ENCODE results near the gene SMTN. TPM values are rescaled to one million over a fixed set of nuclear protein-coding genes. Genes with fewer than 3 reads are reported as not detected.

SMTN gene
- total RNA-seq, 1 donor from 2014 or later = 138 TPM

- no peak overlapping the region for H3K4me3 ChIP-seq (ENCODE audit: low read depth, low read length)
- DNase-seq (ENCODE audit: low read depth) = no peak
- TF ChIP-seq CTCF (conservative IDR thresholded peaks at IDR 0.05; ENCODE audit: low read depth, low read length) = peak; percentile 99
These were observed 68.0 kb downstream of the SMTN start for GRCh38 chr22:31148953-31149627.

GRCh38 chr22:31150615-31151014 is 69.5 kb downstream of the SMTN start:
- TF ChIP-seq CTCF (conservative IDR thresholded peaks at IDR 0.05; ENCODE audit: low read depth, low read length) = peak; percentile 49
- H3K4me3 ChIP-seq (ENCODE audit: low read depth, low read length) = no peak overlapping the region
- DNase-seq (ENCODE audit: low read depth) = no peak

GRCh38 chr22:31151872-31152271 is 70.8 kb downstream of the SMTN start:
- no peak for TF ChIP-seq CTCF (conservative IDR thresholded peaks at IDR 0.05; ENCODE audit: low read depth, low read length)
- no peak overlapping the region for H3K4me3 ChIP-seq (ENCODE audit: low read depth, low read length)
- DNase-seq (ENCODE audit: low read depth) = no peak

GRCh38 chr22:31153357-31153756 is 72.2 kb downstream of the SMTN start:
- no peak overlapping the region for H3K4me3 ChIP-seq (ENCODE audit: low read depth, low read length)
- no peak for TF ChIP-seq CTCF (conservative IDR thresholded peaks at IDR 0.05; ENCODE audit: low read depth, low read length)
- no peak for DNase-seq (ENCODE audit: low read depth)

Other genes starting within 250 kb of the SMTN start
- gene MORC2, start 112.5 kb upstream of the SMTN start, total RNA-seq = 7.1 and 9.0 TPM in 2 replicates
- 29.8 and 33.6 TPM in 2 replicates for gene TUG1, start 112.1 kb upstream of the SMTN start, total RNA-seq
- 18.9 and 56.3 TPM in 2 replicates for gene SELENOM, start 26.2 kb downstream of the SMTN start, total RNA-seq
- 1.2 and 3.0 TPM in 2 replicates for gene INPP5J, start 41.6 kb downstream of the SMTN start, total RNA-seq
- gene PLA2G3, start 59.2 kb downstream of the SMTN start, total RNA-seq = 2.0 TPM in 1 of 2 replicates, not detected in the other
- 19.7 and 21.8 TPM in 2 replicates for gene RNF185, start 78.9 kb downstream of the SMTN start, total RNA-seq
- gene LIMK2, start 131.0 kb downstream of the SMTN start, total RNA-seq = 26.5 and 30.5 TPM in 2 replicates
- gene PIK3IP1, start 211.2 kb downstream of the SMTN start, total RNA-seq = 2.6 and 11.8 TPM in 2 replicates

All from epithelial cell of proximal tubule (primary cell).